Astrocyte of the spinal cord (primary cell): ENCODE data around the gene SH3BP2.

ENCODE experiments used
- DNase-seq: peaks from one replicate; pipeline ENCODE4 v3.0.0; 2011; ENCODE audit warnings: low read depth, low spot score
- H3K4me3 ChIP-seq: 2 replicates; pipeline ENCODE4 v1.5.1; 2011; ENCODE audit warnings: low read depth, mild to moderate bottlenecking, low read length, moderate library complexity
- CTCF ChIP-seq: IDR thresholded peaks from 2 replicates; pipeline ENCODE4 v1.5.1; 2012; ENCODE audit warnings: low read depth, mild to moderate bottlenecking, low read length, inconsistent platforms
- in situ Hi-C: cut with HindIII; loops from 2 replicates; pipeline ENCODE4 v1.10.0; 2017; ENCODE audit warnings: low sequenced_read_pairs

SH3BP2 gene

GRCh38 chr4:2849267-2850152 is 56.6 kb downstream of the SH3BP2 start:
- in situ Hi-C loops, result no loop called here
- TF ChIP-seq CTCF, result no peak
- DNase-seq, result peak; percentile 27
- no peak overlapping the region for H3K4me3 ChIP-seq

- no peak overlapping the region for H3K4me3 ChIP-seq
- no peak for TF ChIP-seq CTCF
- in situ Hi-C loops, result no loop called here
- DNase-seq, result peak; percentile 46
Measured at GRCh38 chr4:2850966-2851798, 58.3 kb downstream of the SH3BP2 start.

- in situ Hi-C loops, result no loop called here
- no peak for TF ChIP-seq CTCF
- no peak for DNase-seq
- H3K4me3 ChIP-seq, result no peak overlapping the region
Measured at GRCh38 chr4:2852481-2852921, 59.6 kb downstream of the SH3BP2 start.

GRCh38 chr4:2855584-2855983 is 62.7 kb downstream of the SH3BP2 start:
- DNase-seq, result no peak
- in situ Hi-C loops, result no loop called here
- H3K4me3 ChIP-seq, result no peak overlapping the region
- no peak for TF ChIP-seq CTCF

- in situ Hi-C loops, result no loop called here
- no peak overlapping the region for H3K4me3 ChIP-seq
- no peak for TF ChIP-seq CTCF
- no peak for DNase-seq
Measured at GRCh38 chr4:2856266-2856665, 63.4 kb downstream of the SH3BP2 start.

GRCh38 chr4:2857349-2857927 is 64.6 kb downstream of the SH3BP2 start:
- in situ Hi-C loops, result no loop called here
- no peak for TF ChIP-seq CTCF
- H3K4me3 ChIP-seq, result no peak overlapping the region
- no peak for DNase-seq
